ENCODE results near the gene HIVEP3. TPM values are rescaled to one million over a fixed set of nuclear protein-coding genes. Genes with fewer than 3 reads are reported as not detected.

HIVEP3 gene
- total RNA-seq, 6 experiments from 2014 or later = 1.4 to 3.9 (median 2.2) TPM

DNA sequence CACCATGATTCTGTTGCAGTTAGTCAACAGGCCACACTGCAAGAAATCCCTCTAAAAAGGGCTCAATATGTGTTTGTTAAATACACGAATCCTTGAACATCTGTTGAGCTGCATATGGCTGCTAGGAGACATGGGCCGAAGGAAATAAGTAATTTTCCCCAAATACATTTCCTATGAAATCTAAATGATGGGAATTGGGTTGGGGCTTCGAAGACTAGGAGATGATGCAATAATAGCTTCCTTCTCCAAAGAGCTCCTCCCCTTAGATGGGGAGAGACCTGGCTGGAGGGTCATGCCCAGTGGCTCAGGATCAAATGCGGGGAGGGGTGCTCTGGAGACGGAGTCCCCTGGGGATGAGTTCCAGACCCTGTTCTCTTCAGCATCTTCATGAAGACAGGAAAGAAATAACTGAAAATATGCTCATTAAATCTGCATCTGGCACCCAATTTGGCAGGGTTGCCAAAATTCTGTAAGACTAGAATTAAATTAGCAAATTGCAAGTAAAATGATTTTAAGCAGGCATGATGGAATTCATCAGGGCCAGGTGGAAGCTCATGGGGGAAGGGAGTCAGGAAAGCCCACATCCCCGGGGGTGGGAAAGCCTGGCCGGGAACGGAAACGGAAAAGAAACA is 269.2 kb downstream of the HIVEP3 start:
- WGBS (ENCODE audit: insufficient coverage, low coverage, low lambda C conversion rate, missing lambda C conversion rate) = 55% methylated on average over 9 of the region's 9 CpGs
- H3K9me3 ChIP-seq = no peaks in the 10 kb centered on the region
- ATAC-seq (no peak), DNase-seq (peak in 1 of 3 donors; percentile 23)
- no peaks in the 10 kb centered on the region for H3K27me3 ChIP-seq
- TF ChIP-seq, protein P1, sequence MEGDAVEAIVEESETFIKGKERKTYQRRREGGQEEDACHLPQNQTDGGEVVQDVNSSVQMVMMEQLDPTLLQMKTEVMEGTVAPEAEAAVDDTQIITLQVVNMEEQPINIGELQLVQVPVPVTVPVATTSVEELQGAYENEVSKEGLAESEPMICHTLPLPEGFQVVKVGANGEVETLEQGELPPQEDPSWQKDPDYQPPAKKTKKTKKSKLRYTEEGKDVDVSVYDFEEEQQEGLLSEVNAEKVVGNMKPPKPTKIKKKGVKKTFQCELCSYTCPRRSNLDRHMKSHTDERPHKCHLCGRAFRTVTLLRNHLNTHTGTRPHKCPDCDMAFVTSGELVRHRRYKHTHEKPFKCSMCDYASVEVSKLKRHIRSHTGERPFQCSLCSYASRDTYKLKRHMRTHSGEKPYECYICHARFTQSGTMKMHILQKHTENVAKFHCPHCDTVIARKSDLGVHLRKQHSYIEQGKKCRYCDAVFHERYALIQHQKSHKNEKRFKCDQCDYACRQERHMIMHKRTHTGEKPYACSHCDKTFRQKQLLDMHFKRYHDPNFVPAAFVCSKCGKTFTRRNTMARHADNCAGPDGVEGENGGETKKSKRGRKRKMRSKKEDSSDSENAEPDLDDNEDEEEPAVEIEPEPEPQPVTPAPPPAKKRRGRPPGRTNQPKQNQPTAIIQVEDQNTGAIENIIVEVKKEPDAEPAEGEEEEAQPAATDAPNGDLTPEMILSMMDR (IDR thresholded peaks at IDR 0.05) = no peak
- TF ChIP-seq POLR2A (IDR thresholded peaks at IDR 0.05) = no peak
- H3K4me3 ChIP-seq = no peak overlapping the region
- no peaks in the 10 kb centered on the region for H3K36me3 ChIP-seq
- intact Hi-C loops (cut with DNase I) = no loop called here
- H3K27ac ChIP-seq = no peak overlapping the region
- no peaks in the 10 kb centered on the region for H3K4me1 ChIP-seq

DNA sequence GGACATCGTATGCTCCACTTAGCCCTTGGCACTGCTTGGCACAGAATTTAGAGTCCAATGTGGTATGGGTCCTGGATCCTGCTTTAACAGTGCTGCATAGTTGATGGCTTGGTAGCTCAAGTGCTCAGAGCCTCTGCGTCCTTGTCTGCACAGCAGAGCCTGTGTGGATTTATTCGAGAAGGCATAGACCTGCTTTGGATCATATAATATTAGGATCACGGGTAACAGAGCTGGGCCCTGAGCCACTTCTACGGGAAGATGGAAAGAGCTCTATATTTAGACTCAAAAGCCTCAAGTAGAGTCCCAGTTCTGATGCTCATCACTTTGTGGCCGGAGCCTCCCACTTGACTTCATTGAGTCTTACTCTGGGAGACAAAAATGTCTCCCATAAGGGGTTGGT is 269.9 kb downstream of the HIVEP3 start:
- no peak overlapping the region for H3K27ac ChIP-seq
- intact Hi-C loops (cut with DNase I) = no loop called here
- H3K4me3 ChIP-seq = no peak overlapping the region
- H3K36me3 ChIP-seq = no peaks in the 10 kb centered on the region
- H3K9me3 ChIP-seq = no peaks in the 10 kb centered on the region
- TF ChIP-seq POLR2A (IDR thresholded peaks at IDR 0.05) = no peak
- TF ChIP-seq, protein P1 (IDR thresholded peaks at IDR 0.05) = no peak
- H3K4me1 ChIP-seq = no peaks in the 10 kb centered on the region
- DNase-seq (no peak), ATAC-seq (no peak)
- no peaks in the 10 kb centered on the region for H3K27me3 ChIP-seq
- WGBS (ENCODE audit: insufficient coverage, low coverage, low lambda C conversion rate, missing lambda C conversion rate) = 100% methylated on average over 3 of the region's 6 CpGs

DNA sequence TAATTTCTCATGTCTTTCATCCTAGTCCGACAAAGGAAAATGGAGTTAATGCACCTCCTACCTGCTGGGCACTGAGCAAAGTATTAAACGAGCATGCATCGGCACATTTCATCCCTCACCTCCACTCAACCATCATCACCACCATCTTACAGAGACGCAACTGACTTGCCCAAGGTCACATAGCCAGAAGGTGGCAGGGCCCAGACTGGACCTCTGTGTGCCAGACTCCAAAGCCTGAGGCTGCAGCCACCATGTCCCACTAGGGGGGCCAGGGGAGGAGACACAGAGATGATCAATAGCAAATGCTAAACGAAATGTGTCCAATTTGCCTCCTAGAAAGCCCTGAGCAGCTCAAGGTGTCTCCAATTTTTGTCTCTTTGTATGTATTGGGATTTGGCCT is 270.5 kb downstream of the HIVEP3 start:
- DNase-seq (no peak), ATAC-seq (no peak)
- Histone ChIP-seq H3K27ac (no peak overlapping the region), H3K4me1 (no peaks in the 10 kb centered on the region), H3K9me3 (no peaks in the 10 kb centered on the region), H3K36me3 (no peaks in the 10 kb centered on the region), H3K4me3 (no peak overlapping the region), H3K27me3 (no peaks in the 10 kb centered on the region)
- intact Hi-C loops (cut with DNase I) = no loop called here
- WGBS (ENCODE audit: insufficient coverage, low coverage, low lambda C conversion rate, missing lambda C conversion rate) = 83% methylated on average over 3 of the region's 5 CpGs
- no peak for TF ChIP-seq POLR2A (IDR thresholded peaks at IDR 0.05)
- TF ChIP-seq, protein P1 (IDR thresholded peaks at IDR 0.05) = no peak

DNA sequence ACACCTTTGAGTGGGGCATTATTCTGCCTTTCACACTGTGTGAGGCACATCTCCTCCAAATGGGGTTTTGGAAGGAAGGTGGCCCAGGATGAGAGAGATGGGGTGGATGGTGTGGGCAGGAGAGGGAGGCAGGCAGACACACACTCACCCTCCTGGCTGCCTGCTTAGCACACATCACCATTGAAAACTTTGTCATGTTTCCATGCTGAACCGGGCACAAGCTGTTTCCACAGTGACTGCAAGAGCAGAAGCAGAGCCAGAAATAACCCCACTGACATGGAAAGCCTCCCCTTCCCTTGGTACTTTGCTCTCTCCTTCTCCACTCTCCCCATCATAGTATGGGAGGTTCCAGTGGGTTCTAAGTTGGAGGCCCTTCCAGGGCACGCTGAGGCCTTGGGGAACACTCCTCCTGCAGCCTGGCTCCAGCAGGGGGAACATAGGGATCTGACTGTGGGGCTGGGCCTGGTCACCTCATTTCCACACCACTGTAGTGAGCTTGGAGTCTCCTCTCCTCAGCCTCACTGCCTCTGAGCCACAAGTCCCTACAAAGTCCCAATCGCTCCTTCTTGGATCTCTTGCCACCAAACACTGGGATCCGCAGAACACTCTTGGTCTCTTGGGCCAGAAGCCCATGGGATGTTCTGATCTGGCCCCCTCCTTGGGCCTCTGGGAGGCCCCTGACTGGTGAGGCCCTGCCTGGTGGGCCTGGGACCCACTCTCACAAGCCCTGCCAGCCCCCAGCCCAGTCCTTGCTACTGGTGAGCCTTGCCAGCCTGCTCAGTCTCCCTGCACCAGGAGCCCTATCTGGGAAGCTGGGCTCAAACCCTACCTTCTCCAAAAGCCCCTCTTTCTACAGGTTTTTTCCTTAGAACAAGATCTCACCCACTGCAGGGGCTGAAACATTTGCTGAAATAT is 271.2 kb downstream of the HIVEP3 start:
- 100% methylated on average over 1 of the region's 4 CpGs for WGBS (ENCODE audit: insufficient coverage, low coverage, low lambda C conversion rate, missing lambda C conversion rate)

More for the DNA sequence above, 271.2 kb downstream of the HIVEP3 start:
- intact Hi-C loops (cut with DNase I) = no loop called here
- Histone ChIP-seq H3K27me3 (no peaks in the 10 kb centered on the region), H3K36me3 (no peaks in the 10 kb centered on the region), H3K4me3 (no peak overlapping the region), H3K9me3 (no peaks in the 10 kb centered on the region), H3K4me1 (no peaks in the 10 kb centered on the region), H3K27ac (no peak overlapping the region)
- no peak for ATAC-seq
- DNase-seq = no peak
- TF ChIP-seq, protein P1 (IDR thresholded peaks at IDR 0.05) = no peak
- no peak for TF ChIP-seq POLR2A (IDR thresholded peaks at IDR 0.05)

Measured in right lobe of liver (tissue), 6 donors.